Measurements from ENCODE around the gene DAB2IP.

DNA sequence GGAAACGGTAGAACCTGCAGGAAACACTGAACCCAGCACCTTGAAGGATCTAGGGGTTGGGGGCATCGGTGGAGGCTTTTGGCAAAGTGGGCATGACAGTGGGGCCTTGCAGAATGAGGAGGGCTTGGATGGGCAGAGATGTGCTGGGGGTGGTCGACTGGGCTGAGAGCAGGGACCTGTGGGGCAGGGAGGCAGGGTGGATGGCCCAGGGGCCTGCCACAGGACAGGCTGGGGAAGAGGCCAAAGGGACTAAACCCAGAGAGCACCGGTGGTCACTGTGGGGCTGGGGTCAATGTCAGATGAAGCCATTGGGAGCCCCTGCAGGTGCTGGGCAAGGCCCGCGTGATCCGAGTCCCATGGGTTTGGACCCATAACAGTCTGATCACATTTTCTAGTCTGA, 175.3 kb downstream of the DAB2IP start:
- TF ChIP-seq, protein P1, sequence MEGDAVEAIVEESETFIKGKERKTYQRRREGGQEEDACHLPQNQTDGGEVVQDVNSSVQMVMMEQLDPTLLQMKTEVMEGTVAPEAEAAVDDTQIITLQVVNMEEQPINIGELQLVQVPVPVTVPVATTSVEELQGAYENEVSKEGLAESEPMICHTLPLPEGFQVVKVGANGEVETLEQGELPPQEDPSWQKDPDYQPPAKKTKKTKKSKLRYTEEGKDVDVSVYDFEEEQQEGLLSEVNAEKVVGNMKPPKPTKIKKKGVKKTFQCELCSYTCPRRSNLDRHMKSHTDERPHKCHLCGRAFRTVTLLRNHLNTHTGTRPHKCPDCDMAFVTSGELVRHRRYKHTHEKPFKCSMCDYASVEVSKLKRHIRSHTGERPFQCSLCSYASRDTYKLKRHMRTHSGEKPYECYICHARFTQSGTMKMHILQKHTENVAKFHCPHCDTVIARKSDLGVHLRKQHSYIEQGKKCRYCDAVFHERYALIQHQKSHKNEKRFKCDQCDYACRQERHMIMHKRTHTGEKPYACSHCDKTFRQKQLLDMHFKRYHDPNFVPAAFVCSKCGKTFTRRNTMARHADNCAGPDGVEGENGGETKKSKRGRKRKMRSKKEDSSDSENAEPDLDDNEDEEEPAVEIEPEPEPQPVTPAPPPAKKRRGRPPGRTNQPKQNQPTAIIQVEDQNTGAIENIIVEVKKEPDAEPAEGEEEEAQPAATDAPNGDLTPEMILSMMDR (IDR thresholded peaks at IDR 0.05; ENCODE audit: borderline replicate concordance, extremely low read depth, low read length, poor library complexity, severe bottlenecking), result no peak
- no peak for TF ChIP-seq EZH2 (IDR thresholded peaks at IDR 0.05; ENCODE audit: borderline replicate concordance, low read depth, low read length, severe bottlenecking)

Measured in DND-41 (cell line).